GM12891 (cell line): Measurements from ENCODE around the gene METTL22.

ENCODE experiments used
- POLR2A ChIP-seq: IDR thresholded peaks from 2 replicates; pipeline ENCODE4 v1.6.1; 2011; ENCODE audit warnings: low read depth, low read length, control low read depth
- POLR2AphosphoS5 ChIP-seq: IDR thresholded peaks from 2 replicates; pipeline ENCODE4 v1.6.1; 2011; ENCODE audit warnings: low read depth, low read length, control low read depth
- SPI1 ChIP-seq: IDR thresholded peaks from 2 replicates; pipeline ENCODE4 v1.6.1; 2011; ENCODE audit warnings: low read depth, low read length, control low read depth

- no peak for TF ChIP-seq POLR2AphosphoS5
- no peak for TF ChIP-seq SPI1
- TF ChIP-seq POLR2A: no peak
These were observed 28.5 kb downstream of the METTL22 start for GRCh38 chr16:8649829-8650554.
